Caco-2 (cell line): ENCODE results near the gene HIGD1B. TPM values are rescaled to one million over a fixed set of nuclear protein-coding genes. Genes with fewer than 3 reads are reported as not detected.
A peak's percentile ranks its signal among the peaks of the same experiment; 100 is the strongest.

Experiments used
- BruUV-seq: library from RNA; stranded (reverse); fragments of 400-500 nt; replicated peaks from 2 replicates; lab custom pipeline; 2021; lab: Mats Ljungman, UMichigan
- CTCF ChIA-PET: fragments of 300-600 bp; sonication (Branson Sonifier 250); formaldehyde crosslinking; loops from one replicate; lab custom pipeline; 2022; ENCODE audit warnings: antibody characterized with exemption; lab: Charles Lee
- POLR2A ChIA-PET: fragments of 300-600 bp; sonication (Branson Sonifier 250); formaldehyde crosslinking; loops from one replicate; lab custom pipeline; 2022; ENCODE audit warnings: antibody characterized with exemption; lab: Charles Lee
- DNase-seq, 2 experiments: peaks; one replicate each; pipeline versions ENCODE4 v3.0.0 to v3.0.0-alpha.2; 2020 to 2022
- H3K27me3 ChIP-seq: replicated peaks from 2 replicates; pipeline ENCODE4 v1.6.0; 2011; ENCODE audit warnings: low read length; ENCODE audit not compliant: control insufficient read depth, insufficient read depth
- H3K36me3 ChIP-seq: 2 replicates; pipeline ENCODE4 v1.5.1; 2011; ENCODE audit warnings: low read length; ENCODE audit not compliant: control insufficient read depth, insufficient read depth
- H3K4me1 ChIP-seq: fragments of 250-450 bp; sonication (Bioruptor Pico); 2 replicates; pipeline ENCODE4 v1.5.1; 2020; ENCODE audit warnings: mild to moderate bottlenecking
- H3K4me3 ChIP-seq: 2 replicates; pipeline ENCODE4 v1.5.1; 2011; ENCODE audit warnings: low read depth, mild to moderate bottlenecking, control low read depth, low read length
- H3K9me3 ChIP-seq: fragments of 250-450 bp; sonication (Bioruptor Pico); 2 replicates; pipeline ENCODE4 v1.5.1; 2020; ENCODE audit warnings: mild to moderate bottlenecking, moderate library complexity
- H3K27ac Mint-ChIP-seq: one replicate; pipeline ENCODE4 v1.8.0; 2022; ENCODE audit warnings: mixed read lengths; ENCODE audit not compliant: unreplicated experiment
- H3K27me3 Mint-ChIP-seq: one replicate; pipeline ENCODE4 v1.8.0; 2022; ENCODE audit warnings: mixed read lengths; ENCODE audit not compliant: insufficient read depth, unreplicated experiment
- H3K36me3 Mint-ChIP-seq: one replicate; pipeline ENCODE4 v1.8.0; 2022; ENCODE audit warnings: mild to moderate bottlenecking, mixed read lengths; ENCODE audit not compliant: insufficient read depth, unreplicated experiment
- H3K4me1 Mint-ChIP-seq: one replicate; pipeline ENCODE4 v1.8.0; 2022; ENCODE audit warnings: low read depth, mixed read lengths; ENCODE audit not compliant: unreplicated experiment
- H3K4me3 Mint-ChIP-seq: one replicate; pipeline ENCODE4 v1.8.0; 2022; ENCODE audit warnings: mild to moderate bottlenecking, moderate library complexity, mixed read lengths; ENCODE audit not compliant: unreplicated experiment
- H3K9me3 Mint-ChIP-seq: one replicate; pipeline ENCODE4 v1.8.0; 2022; ENCODE audit warnings: mixed read lengths; ENCODE audit not compliant: unreplicated experiment
- CTCF ChIP-seq, 2 experiments: fragments of 200-600 bp in 1 of 2; IDR thresholded peaks; 1 replicate in 1 of 2; 2 replicates in 1 of 2; pipeline versions ENCODE4 v1.5.1 to v1.8.0; 2011 to 2022; ENCODE audit warnings: antibody characterized with exemption in 1 of 2, control low read depth in 1 of 2, inconsistent platforms in 1 of 2, low read depth in 1 of 2, low read length in 1 of 2, mild to moderate bottlenecking in 1 of 2, moderate library complexity in 1 of 2; ENCODE audit not compliant: insufficient read depth in 1 of 2, severe bottlenecking in 1 of 2, unreplicated experiment in 1 of 2
- intact Hi-C: fragments of 100-400 bp; cut with micrococcal nuclease; formaldehyde crosslinking; loops from one replicate; pipeline ENCODE4 v1.10.0; 2022; ENCODE audit not compliant: unreplicated experiment
- total RNA-seq: library from RNA; stranded (reverse); gene quantifications from 2 replicates; pipeline ENCODE4 v1.2.3, GENCODE V29; 2022

The HIGD1B gene
- total RNA-seq, 1 experiment from 2014 or later = not detected

- Mint-ChIP-seq H3K4me3 (no peak overlapping the region), H3K4me1 (no peaks in the 10 kb centered on the region), H3K27me3 (no peaks in the 10 kb centered on the region), H3K36me3 (peaks cover 5% of the 10 kb centered on the region), H3K9me3 (no peaks in the 10 kb centered on the region), H3K27ac (peak overlapping the region; percentile 42)
- H3K36me3 ChIP-seq = no peaks in the 10 kb centered on the region
- DNase-seq = no peak
- BruUV-seq = no TSS peak
- H3K4me3 ChIP-seq = no peak overlapping the region
- H3K27me3 ChIP-seq = no peaks in the 10 kb centered on the region
- no peaks in the 10 kb centered on the region for H3K4me1 ChIP-seq
- ChIA-PET CTCF (no interaction called here), POLR2A (no interaction called here)
- TF ChIP-seq CTCF (IDR thresholded peaks at IDR 0.05; ENCODE audit: insufficient read depth in 1 of 2, low read depth in 1 of 2, low read length in 1 of 2, severe bottlenecking in 1 of 2, unreplicated experiment in 1 of 2) = no peak
- intact Hi-C loops = no loop called here
- H3K9me3 ChIP-seq = no peaks in the 10 kb centered on the region
Measured at GRCh38 chr17:44842748-44843147, 4.9 kb upstream of the HIGD1B start.

GRCh38 chr17:44844390-44844830, 3.3 kb upstream of the HIGD1B start:
- intact Hi-C loops = no loop called here
- Histone ChIP-seq H3K9me3 (no peaks in the 10 kb centered on the region), H3K27me3 (no peaks in the 10 kb centered on the region), H3K4me1 (no peaks in the 10 kb centered on the region), H3K36me3 (no peaks in the 10 kb centered on the region), H3K4me3 (no peak overlapping the region)
- no peaks in the 10 kb centered on the region for H3K27me3 Mint-ChIP-seq
- H3K4me1 Mint-ChIP-seq = no peaks in the 10 kb centered on the region
- BruUV-seq = no TSS peak
- no peak overlapping the region for H3K4me3 Mint-ChIP-seq
- DNase-seq = no peak
- ChIA-PET POLR2A (no interaction called here), CTCF (interaction anchor here (1.2 kb wide), 2 partner anchors 65 to 69 kb away, joined by 7 read pairs; no protein-coding TSS in a partner anchor)
- no peak for TF ChIP-seq CTCF (IDR thresholded peaks at IDR 0.05; ENCODE audit: insufficient read depth in 1 of 2, low read depth in 1 of 2, low read length in 1 of 2, severe bottlenecking in 1 of 2, unreplicated experiment in 1 of 2)
- H3K9me3 Mint-ChIP-seq = no peaks in the 10 kb centered on the region
- peaks cover 12% of the 10 kb centered on the region for H3K36me3 Mint-ChIP-seq
- no peak overlapping the region for H3K27ac Mint-ChIP-seq

- ChIA-PET POLR2A (no interaction called here), CTCF (no interaction called here)
- H3K36me3 ChIP-seq = no peaks in the 10 kb centered on the region
- no peak overlapping the region for H3K4me3 Mint-ChIP-seq
- H3K36me3 Mint-ChIP-seq = peaks cover 25% of the 10 kb centered on the region
- H3K9me3 ChIP-seq = no peaks in the 10 kb centered on the region
- intact Hi-C loops = no loop called here
- no peak overlapping the region for H3K27ac Mint-ChIP-seq
- BruUV-seq = TSS peak; percentile 8
- H3K4me1 ChIP-seq = no peaks in the 10 kb centered on the region
- no peaks in the 10 kb centered on the region for H3K4me1 Mint-ChIP-seq
- TF ChIP-seq CTCF (IDR thresholded peaks at IDR 0.05; ENCODE audit: insufficient read depth in 1 of 2, low read depth in 1 of 2, low read length in 1 of 2, severe bottlenecking in 1 of 2, unreplicated experiment in 1 of 2) = no peak
- no peaks in the 10 kb centered on the region for H3K27me3 ChIP-seq
- no peak for DNase-seq
- no peaks in the 10 kb centered on the region for H3K9me3 Mint-ChIP-seq
- H3K4me3 ChIP-seq = no peak overlapping the region
- H3K27me3 Mint-ChIP-seq = no peaks in the 10 kb centered on the region
Measured at GRCh38 chr17:44846206-44846605, 1.5 kb upstream of the HIGD1B start.
